GM18507 (cell line): ENCODE measurements around the gene AP2S1.
"Not testable (repeated sequence)": the region's sequence is repeated elsewhere in the genome, so short reads cannot be mapped to it uniquely, and the experiment has no call there.

Experiments
- DNase-seq: peaks from one replicate; pipeline ENCODE4 v3.0.0; 2011; ENCODE audit warnings: low read depth; ENCODE audit not compliant: insufficient read length; ENCODE audit errors: extremely low spot score
- FAIRE-seq: peaks from 2 replicates; lab custom pipeline; 2011; peaks lifted over from hg19 to GRCh38; lab: Jason Lieb, UNC

AP2S1 gene

GRCh38 chr19:46871173-46871572 lies 20.5 kb upstream of the AP2S1 start:
- not testable (repeated sequence) for FAIRE-seq, DNase-seq

- DNase-seq (no peak), FAIRE-seq (no peak)
Measured at GRCh38 chr19:46868025-46868802, 17.6 kb upstream of the AP2S1 start.

- no peak for FAIRE-seq
Measured at GRCh38 chr19:46867170-46867569, 16.5 kb upstream of the AP2S1 start.

GRCh38 chr19:46866407-46867136 lies 15.9 kb upstream of the AP2S1 start:
- DNase-seq, result no peak
- FAIRE-seq, result no peak

More at GRCh38 chr19:46867170-46867569, 16.5 kb upstream of the AP2S1 start:
- DNase-seq, result no peak

GRCh38 chr19:46863818-46864629 lies 13.4 kb upstream of the AP2S1 start:
- DNase-seq (no peak), FAIRE-seq (no peak)

GRCh38 chr19:46862974-46863632 lies 12.5 kb upstream of the AP2S1 start:
- DNase-seq (no peak), FAIRE-seq (no peak)

GRCh38 chr19:46862503-46862834 lies 11.8 kb upstream of the AP2S1 start:
- DNase-seq, result no peak
- no peak for FAIRE-seq

- DNase-seq (no peak), FAIRE-seq (peak; percentile 66)
Measured at GRCh38 chr19:46861691-46862502, 11.3 kb upstream of the AP2S1 start.

- DNase-seq (peak; percentile 81), FAIRE-seq (no peak)
Measured at GRCh38 chr19:46860846-46861690, 10.4 kb upstream of the AP2S1 start, which contains the start of gene ARHGAP35. Gene ARHGAP35, plus strand, starts transcription at chr19:46860997. Its CDS starts 57,679 bp downstream, at chr19:46918676.

- peak; percentile 88 for DNase-seq
- peak; percentile 98 for FAIRE-seq
Measured at GRCh38 chr19:46860125-46860845, 9.6 kb upstream of the AP2S1 start.

GRCh38 chr19:46859637-46860124 lies 9.0 kb upstream of the AP2S1 start:
- FAIRE-seq (no peak), DNase-seq (no peak)

GRCh38 chr19:46856062-46857022 lies 5.7 kb upstream of the AP2S1 start:
- FAIRE-seq, result peak; percentile 90
- peak; percentile 67 for DNase-seq

GRCh38 chr19:46854698-46855097 lies 4.1 kb upstream of the AP2S1 start:
- not testable (repeated sequence) for DNase-seq, FAIRE-seq

- no peak for FAIRE-seq
Measured at GRCh38 chr19:46852830-46853229, 2.2 kb upstream of the AP2S1 start.

GRCh38 chr19:46849610-46850009 lies 1.0 kb downstream of the AP2S1 start:
- no peak for DNase-seq
- FAIRE-seq, result no peak

More at GRCh38 chr19:46852830-46853229, 2.2 kb upstream of the AP2S1 start:
- DNase-seq, result no peak

GRCh38 chr19:46848389-46848788 lies 2.3 kb downstream of the AP2S1 start:
- DNase-seq (no peak), FAIRE-seq (no peak)
